ENCODE results near the gene NFAT5.
"Not testable (repeated sequence)": the region's sequence is repeated elsewhere in the genome, so short reads cannot be mapped to it uniquely, and the experiment has no call there.

The NFAT5 gene, protein sequence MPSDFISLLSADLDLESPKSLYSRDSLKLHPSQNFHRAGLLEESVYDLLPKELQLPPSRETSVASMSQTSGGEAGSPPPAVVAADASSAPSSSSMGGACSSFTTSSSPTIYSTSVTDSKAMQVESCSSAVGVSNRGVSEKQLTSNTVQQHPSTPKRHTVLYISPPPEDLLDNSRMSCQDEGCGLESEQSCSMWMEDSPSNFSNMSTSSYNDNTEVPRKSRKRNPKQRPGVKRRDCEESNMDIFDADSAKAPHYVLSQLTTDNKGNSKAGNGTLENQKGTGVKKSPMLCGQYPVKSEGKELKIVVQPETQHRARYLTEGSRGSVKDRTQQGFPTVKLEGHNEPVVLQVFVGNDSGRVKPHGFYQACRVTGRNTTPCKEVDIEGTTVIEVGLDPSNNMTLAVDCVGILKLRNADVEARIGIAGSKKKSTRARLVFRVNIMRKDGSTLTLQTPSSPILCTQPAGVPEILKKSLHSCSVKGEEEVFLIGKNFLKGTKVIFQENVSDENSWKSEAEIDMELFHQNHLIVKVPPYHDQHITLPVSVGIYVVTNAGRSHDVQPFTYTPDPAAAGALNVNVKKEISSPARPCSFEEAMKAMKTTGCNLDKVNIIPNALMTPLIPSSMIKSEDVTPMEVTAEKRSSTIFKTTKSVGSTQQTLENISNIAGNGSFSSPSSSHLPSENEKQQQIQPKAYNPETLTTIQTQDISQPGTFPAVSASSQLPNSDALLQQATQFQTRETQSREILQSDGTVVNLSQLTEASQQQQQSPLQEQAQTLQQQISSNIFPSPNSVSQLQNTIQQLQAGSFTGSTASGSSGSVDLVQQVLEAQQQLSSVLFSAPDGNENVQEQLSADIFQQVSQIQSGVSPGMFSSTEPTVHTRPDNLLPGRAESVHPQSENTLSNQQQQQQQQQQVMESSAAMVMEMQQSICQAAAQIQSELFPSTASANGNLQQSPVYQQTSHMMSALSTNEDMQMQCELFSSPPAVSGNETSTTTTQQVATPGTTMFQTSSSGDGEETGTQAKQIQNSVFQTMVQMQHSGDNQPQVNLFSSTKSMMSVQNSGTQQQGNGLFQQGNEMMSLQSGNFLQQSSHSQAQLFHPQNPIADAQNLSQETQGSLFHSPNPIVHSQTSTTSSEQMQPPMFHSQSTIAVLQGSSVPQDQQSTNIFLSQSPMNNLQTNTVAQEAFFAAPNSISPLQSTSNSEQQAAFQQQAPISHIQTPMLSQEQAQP (N-terminal part only)

GRCh38 chr16:69565671-69566239, at the start of gene NFAT5:
TSS of gene NFAT5 (plus strand) at chr16:69565966. CDS start at chr16:69566302, 336 bp downstream.
- peak within 1 kb of the TSS; percentile 63 for H3K4me3 ChIP-seq (ENCODE audit: low read depth, low read length)

DNA sequence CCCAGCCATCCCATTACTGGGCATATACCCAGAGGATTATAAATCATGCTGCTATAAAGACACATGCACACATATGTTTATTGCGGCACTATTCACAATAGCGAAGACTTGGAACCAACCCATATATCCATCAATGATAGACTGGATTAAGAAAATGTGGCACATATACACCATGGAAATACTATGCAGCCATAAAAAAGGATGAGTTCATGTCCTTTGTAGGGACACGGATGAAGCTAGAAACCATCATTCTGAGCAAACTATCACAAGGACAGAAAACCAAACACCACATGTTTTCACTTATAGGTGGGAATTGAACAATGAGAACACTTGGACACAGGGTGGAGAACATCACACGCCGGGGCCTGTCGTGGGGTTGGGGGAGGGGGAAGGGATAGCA, 47.9 kb upstream of the NFAT5 start:
- H3K4me3 ChIP-seq (ENCODE audit: low read depth, low read length), result not testable (repeated sequence)

DNA sequence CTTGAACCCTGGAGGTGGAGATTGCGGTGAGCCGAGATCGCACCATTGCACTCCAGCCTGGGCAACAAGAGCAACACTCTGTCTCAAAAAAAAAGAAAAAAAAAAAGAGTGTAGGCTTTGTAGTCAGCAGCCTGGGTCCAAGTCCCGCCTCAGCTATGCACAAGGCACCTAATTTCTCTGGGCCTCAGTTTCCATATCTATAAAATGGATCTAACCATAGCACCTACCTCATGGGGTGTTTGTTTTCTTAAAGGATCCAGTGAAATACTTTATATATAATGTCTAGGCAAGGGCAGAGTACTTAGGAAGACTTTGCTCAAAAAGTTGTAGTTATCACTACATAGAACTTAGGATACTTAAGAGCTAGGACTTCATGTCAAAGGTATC, 45.4 kb upstream of the NFAT5 start:
- no peak overlapping the region for H3K4me3 ChIP-seq (ENCODE audit: low read depth, low read length)

DNA sequence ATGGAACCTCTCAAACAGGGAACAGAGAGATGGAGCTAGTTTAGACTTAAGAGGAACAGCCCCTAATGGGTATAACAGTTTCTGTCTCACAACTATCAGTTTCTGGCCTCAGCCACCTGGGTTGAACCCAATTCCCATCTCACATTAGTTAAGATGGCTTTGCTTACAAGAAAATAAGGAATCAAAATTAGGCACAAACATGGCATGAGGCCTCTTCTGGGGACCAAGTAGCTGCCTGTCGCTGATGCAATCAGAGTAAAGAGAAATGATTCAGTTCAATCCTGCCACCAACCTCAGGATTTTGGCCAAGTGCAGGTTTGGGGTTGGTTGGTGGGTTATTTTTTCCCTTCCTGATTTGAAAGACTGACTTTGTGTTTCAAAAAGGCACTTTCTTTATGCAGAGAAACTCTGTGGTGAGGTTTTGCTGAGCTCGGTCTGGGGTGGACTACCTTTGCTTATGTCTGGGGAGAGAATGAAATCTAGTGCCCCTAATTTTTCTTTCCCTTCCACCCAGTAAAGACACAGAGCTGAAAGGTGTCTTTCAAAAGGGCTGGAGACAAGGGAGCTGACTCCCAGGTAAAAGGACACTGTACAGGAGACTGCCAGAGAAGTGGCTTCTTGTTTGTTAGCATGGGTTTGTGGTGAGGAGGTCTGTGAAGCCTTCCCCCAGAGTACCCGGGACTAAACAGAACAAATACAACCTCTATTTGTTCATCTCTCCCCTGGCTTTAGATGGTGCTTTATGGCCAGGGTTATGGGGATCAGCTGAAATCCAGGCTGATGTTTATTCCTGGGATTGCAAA, 44.8 kb upstream of the NFAT5 start:
- no peak overlapping the region for H3K4me3 ChIP-seq (ENCODE audit: low read depth, low read length)

- no peak overlapping the region for H3K4me3 ChIP-seq (ENCODE audit: low read depth, low read length)
Measured at GRCh38 chr16:69522041-69522578, 43.7 kb upstream of the NFAT5 start.

- no peak overlapping the region for H3K4me3 ChIP-seq (ENCODE audit: low read depth, low read length)
Measured at GRCh38 chr16:69522732-69523404, 42.9 kb upstream of the NFAT5 start.

GRCh38 chr16:69523566-69524305, 42.0 kb upstream of the NFAT5 start:
- H3K4me3 ChIP-seq (ENCODE audit: low read depth, low read length), result no peak overlapping the region

DNA sequence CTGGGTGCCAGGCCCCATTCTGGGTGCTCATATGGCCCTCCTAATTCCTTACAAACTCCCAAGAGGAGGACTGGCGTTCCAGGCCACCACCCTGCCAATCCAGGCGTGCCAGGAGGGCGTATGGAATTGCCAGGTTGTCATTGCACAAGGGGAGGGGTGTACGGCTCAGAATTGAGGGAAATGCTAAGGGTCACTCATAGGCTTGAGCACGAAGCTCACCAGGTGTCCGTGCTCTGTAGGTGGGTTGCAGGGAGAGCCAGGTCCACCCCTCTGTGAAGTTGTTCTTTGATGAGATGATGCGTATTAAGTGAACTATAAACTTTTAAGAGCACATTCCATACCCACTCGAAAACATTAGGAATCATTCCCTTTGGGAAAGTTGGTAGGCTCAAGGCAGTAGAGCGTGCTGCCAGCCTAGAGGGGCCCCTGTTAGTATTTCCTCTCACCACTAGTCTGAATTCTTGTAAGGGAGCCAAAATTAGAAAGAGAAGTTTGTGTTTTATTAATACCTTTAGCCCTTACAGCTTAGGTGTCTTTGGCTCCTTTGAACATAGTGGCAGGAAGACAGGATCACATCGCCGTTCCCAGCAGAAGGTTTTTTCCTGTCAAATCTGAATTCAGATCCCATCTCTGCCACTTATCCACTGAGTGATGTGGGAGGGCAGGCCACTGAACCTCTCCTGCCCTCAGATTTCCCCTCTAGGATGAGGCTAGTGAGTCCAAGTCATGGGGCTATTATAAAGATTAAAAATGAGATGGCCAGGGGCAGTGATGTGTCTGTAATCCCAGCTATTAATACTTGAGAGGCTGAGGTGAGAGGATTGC, 38.7 kb upstream of the NFAT5 start:
- H3K4me3 ChIP-seq (ENCODE audit: low read depth, low read length), result no peak overlapping the region

DNA sequence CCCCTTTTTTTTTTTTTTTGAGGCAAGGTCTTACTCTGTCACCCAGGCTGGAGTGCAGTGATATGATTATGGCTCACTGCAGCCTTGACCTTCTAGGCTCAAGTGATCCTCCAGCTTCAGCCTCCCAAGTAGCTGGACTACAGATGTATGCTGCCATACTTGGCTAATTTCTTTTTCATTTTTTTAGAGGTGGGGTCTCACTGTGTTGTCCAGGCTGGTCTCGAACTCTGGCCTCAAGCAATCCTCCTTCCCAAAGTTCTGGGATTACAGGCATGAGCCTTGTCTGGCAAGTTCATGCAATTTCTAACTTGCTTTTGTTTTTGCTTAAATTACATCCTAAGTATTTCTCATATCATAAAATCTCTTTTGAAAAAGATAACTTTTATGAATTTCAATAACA, 33.8 kb upstream of the NFAT5 start:
- no peak overlapping the region for H3K4me3 ChIP-seq (ENCODE audit: low read depth, low read length)

- no peak overlapping the region for H3K4me3 ChIP-seq (ENCODE audit: low read depth, low read length)
Measured at GRCh38 chr16:69532641-69533455, 32.9 kb upstream of the NFAT5 start.

DNA sequence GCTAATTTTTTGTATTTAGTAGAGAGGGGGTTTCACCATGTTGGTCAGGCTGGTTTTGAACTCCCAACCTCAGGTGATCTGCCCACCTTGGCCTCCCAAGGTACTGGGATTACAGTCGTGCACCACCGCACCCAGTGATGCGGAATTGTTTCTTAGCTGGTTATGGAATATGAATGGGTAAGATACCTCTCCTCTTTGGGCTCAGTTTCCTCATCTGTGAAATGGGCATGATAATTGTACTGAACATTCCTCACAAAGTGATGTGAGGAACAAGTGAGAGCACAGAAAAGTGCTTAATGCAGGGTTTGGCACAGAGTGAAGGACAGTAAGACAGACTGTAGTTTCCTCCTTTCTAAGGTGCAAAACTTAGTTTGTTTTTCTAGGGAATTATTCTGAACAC, 31.0 kb upstream of the NFAT5 start:
- H3K4me3 ChIP-seq (ENCODE audit: low read depth, low read length), result no peak overlapping the region

- no peak overlapping the region for H3K4me3 ChIP-seq (ENCODE audit: low read depth, low read length)
Measured at GRCh38 chr16:69535123-69536050, 30.4 kb upstream of the NFAT5 start.

GRCh38 chr16:69537706-69538080, 28.1 kb upstream of the NFAT5 start:
- H3K4me3 ChIP-seq (ENCODE audit: low read depth, low read length), result no peak overlapping the region

DNA sequence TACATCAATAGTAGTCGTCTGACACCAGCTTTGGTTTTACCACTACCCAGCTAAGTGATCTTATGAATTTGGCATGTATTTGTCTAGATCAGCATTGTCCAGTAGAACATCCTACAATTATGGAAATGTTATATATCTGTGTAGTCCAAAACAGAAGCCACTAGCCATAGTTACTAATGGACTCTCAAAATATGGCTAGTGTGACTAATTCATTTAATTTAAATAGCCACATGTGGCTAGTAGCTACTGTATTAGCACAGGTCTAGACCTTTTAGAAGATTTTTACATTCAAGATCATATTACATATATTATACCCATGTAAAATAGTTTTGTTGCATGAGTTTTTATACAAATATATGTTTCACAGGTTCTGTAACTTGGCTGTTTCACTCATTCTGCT, 27.0 kb upstream of the NFAT5 start:
- H3K4me3 ChIP-seq (ENCODE audit: low read depth, low read length), result no peak overlapping the region

- no peak overlapping the region for H3K4me3 ChIP-seq (ENCODE audit: low read depth, low read length)
Measured at GRCh38 chr16:69542974-69543373, 22.8 kb upstream of the NFAT5 start.

GRCh38 chr16:69544088-69544487, 21.7 kb upstream of the NFAT5 start:
- no peak overlapping the region for H3K4me3 ChIP-seq (ENCODE audit: low read depth, low read length)

Data from iPS-11a (cell line).